CD4-positive, alpha-beta T cell treated with Interleukin-17A for 1 hour (primary cell): ENCODE results near the gene ZFYVE19.
A peak's percentile ranks its signal among the peaks of the same experiment; 100 is the strongest.

Source experiments
- DNase-seq: peaks from one replicate; pipeline ENCODE4 v3.0.0-alpha.2; 2020

Gene ZFYVE19

DNA sequence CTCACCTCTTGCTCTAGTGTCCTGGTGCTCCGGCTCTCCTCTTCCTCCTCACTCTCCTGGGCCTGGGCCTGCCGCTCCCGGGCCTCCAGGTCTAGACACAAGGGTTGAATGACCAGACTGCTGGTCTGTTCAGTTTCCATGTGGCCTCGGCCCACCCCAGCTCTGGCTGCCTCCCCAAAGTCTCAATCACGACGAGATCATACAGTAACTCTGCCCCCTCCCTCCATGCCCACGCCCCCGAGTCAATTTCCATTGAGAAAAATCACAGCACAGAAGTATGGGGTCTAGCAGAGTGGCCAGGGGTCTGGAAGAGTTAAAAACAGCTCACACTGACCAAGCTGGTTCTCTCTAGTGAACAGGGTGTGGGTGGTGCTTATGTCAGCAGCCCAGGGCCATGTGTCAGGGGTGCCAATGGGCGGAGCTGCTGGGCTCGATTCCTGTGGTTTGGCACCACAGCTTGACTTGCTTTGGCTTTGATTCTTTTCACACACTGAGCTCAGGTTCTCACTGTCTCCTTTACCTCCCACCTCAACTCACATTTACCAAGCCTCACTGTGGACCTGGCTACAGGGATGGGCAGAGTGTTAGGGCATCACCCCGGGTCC is 30.2 kb upstream of the ZFYVE19 start:
- peak; percentile 71 for DNase-seq

DNA sequence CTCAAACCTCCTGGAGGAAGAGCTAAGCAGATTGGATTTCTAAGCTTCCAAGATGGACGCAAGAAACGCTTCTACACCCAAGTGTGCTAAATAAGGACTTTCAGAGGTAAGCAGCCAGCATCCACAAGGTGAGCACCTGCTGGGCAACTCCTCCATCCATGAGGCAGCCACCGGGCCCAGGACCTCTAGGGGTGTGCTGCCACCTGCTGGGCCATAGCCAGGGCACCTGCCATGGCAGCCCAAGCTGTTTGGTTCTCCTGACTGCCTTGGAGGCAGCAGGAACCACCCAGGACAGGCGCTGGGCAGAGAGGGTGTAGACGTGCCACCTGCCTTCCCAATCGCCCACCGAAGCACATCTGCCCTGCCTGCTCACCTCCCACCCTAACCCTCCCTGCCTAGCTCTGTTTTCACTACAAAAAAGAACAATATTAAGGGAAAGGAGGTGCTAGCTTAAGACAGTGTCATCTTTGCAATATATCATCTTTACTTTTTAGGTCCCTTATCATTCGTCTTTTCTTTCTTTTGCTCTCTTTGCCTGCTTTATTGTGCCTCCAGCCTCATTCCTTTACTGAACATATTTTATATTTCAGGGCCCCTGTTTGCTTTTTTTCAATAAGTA is 24.2 kb upstream of the ZFYVE19 start:
- DNase-seq: peak; percentile 84

DNA sequence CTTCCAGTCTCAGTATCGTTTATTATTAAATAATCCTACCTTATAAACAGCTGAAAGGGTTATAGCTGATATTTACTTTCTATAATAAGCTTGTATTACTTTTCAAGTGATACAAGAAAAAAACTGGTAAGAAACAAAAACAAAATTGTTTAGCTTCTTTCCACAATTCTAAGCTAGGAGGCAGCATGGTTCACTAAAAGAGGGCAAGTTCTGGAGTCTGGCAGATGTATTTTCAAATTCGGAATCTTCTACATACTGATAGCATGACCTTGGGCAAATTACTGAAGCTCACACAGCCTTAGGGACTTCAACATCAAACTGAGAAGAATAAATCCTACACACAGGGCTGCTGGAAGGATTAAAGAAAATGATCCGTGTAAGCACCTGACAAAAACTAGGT is 21.7 kb upstream of the ZFYVE19 start:
- no peak for DNase-seq

DNA sequence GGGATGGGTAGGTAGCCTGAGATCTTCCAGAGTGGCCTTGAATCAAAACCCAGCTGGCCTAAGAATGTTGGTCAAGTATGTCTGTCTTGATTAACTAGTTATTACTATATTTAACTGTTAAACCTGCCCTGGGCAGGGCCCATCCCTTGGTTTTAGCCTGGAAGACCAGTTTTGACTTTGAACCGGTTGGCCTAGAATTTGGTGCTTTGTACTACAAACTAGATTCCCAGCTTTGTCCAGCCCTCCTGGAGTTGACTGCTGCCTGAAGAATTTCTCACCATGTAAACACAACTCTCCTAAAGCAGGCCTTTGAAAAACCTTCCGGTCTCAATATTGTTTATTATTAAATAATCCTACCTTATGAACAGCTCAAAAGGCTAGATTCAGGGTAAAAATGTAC is 21.1 kb upstream of the ZFYVE19 start:
- no peak for DNase-seq

DNA sequence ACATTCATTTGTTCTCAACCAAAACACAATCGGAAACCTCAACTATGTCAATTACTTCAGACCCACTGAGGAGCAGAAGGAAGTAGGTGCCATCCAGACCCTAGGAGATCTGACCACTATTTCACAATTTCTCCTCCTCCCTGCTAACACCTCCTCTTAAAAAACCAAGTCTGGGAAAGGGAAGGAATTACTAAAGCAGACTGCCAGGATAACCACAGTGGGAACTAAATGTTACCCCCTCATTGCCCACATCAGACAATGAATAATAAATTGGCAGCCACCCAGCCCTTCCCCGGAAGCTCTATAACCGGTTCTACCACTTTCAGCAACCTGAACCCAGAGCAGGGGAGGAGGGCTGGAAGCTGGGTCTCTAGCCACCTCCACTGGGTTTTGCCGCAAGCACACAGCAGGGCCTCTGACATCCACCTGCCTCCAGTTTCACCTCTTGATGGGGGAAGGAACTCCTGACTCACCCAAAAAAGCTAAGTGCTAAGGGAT is 19.5 kb upstream of the ZFYVE19 start:
- peak; percentile 53 for DNase-seq

DNA sequence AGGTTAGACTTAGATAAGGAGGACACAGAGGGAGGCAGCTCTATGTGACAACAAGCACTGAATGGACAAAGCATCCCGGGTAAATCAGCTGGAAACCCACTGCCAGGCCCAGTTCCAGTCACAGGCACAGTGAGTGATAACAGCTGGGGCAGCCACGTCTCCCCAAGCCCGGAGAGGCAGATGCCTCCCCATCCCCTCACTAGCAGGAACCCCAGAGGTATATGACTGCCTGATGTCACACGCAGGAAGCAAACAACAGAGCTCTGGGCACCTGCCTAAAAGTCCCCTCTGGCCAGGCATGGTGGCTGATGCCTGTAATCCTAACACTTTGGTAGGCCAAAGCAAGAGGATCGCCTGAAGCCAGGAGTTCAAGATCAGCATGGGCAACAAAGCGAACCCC is 18.9 kb upstream of the ZFYVE19 start:
- no peak for DNase-seq

DNA sequence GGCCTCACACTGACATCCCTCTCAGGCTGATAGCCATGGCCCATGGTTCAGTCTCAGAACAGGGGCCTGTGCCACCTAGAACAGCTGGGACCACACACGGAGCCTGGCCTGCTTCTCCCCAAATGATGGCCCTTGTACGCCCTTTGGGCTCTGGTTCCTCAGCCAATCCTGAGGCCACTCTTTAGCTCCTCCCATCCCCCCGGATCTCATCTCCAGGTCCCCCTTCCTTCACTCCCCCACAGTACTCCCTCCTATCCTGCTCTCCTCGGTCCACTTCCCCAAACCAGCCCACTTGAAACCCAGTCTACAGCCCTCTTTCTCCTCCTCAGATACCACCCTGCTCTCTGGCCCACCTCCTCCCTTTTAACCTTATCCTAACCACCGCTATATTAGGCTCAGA is 17.8 kb upstream of the ZFYVE19 start:
- DNase-seq: no peak

DNA sequence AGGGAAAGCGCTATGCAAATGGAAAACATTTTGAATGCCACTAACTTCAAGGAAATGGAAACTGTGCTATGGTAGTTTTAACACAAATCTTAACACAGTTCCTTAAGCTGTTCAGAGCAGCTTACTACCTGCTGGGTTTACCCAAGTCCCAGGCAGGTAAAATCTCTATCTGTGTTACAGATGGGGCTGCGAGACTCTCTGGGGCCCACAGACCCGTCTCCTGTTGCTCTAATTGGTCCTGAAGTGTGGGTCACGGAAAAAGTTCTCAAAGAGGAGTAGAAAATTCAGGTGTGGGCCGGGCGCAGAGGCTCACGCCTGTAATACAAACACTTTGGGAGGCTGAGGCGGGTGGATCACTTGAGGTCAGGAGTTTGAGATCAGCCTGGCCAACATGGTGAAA is 16.9 kb upstream of the ZFYVE19 start:
- no peak for DNase-seq

DNA sequence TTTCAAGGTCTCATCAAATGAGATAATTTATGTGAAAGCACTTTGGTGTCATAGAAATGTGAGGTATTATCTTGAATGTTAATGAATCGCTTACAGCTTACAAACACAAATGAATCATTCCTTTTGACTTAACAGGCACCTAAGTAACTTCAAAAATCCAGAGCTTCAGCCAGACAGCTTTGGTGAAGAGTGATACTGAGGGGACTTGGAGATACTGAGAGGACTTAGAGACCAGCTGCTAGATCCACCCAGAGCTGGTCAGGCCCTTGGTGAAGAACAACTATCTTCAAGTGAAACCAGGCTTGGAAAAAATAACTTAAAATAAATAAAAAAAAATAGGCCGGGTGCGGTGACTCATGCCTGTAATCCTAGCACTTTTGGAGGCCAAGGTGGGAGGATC is 16.2 kb upstream of the ZFYVE19 start:
- DNase-seq: no peak

DNA sequence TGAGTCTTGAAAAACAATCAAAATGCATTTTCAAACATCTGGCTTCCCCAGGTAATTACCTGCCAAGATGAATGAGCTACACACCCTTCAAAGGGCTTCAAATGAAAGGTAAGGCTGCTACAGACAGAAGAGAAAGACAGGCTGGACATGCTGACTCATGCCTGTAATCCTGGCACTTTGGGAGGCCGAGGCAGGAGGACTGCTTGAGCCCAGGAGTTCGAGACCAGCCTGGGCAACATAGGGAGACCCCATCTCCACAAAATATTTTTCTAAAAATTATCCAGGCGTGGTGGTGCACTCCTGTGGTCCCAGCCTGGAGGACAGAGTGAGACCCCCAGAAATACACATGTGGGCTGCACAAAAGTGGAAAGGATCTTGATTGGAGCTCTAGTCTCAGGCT is 14.5 kb upstream of the ZFYVE19 start:
- no peak for DNase-seq

DNA sequence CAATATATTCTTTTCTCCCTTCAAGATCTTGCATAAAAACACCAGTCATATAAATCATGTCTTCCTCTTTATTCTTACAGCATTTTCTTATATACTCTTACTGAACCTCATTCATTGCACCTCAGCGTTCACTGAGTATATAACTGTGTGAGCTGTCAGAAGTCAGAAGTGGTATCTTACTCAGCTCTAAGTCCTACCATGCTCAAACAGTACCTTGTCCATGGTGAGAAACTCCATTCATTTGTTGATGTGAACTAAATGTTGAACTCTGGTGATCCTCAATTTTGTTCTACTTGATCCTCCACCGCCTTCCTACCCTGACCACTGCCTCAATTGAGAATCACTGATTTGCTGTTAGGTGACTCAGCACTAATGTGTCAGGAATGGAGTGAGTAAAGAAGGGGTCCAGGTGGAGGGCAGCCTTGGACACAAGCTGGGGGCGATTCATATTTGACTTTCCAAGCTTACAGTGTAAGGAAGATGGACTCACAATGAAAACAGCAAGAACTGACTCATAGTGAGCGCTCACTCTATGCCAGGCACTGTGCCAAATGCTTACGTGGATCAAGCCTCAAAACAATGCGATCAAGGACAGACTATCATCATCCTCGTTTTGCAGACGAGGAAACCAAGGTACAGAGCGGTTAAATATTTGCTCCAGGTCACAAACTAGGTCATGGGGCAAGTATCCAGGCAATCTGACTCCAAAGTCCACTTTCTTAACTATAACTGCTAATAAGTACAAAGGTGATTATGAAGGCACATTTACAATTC is 13.5 kb upstream of the ZFYVE19 start:
- DNase-seq: no peak

DNA sequence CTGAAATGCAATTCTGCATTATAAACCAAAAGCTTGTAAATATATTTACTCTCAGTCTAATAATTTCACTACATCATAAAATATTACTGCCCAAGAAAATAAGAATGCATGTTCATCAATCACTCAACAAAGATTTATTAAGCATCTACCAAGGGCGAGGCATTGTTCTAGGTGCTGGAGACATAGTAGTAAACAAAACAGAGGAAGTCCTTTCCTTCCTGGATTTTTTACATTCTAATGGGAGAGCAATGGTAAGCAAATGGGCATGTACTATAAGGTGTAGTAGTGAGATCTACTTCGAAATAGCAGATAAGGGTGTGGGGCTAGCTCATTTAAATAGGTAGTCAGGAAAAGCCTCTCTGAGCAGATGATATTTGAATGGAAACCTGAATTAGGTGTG is 10.8 kb upstream of the ZFYVE19 start:
- no peak for DNase-seq

DNA sequence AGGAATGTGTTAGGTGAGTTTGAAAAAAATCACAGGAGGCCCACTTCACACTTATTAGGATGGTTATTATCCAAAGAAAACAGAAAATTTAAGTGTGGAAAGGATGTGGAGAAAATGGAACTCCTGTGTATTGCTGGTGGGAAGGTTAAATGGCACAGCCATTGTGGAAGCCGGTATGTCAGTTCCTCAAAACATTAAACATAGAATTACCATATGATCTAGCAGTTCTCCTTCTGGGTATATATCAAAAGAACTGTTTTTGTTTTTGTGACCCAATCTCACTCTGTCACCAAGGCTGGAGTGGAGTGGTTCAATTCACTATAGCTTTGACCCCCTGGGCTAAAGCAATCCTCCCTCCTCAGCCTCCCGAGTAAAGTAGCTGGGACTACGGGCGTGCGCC is 10.4 kb upstream of the ZFYVE19 start:
- DNase-seq: no peak

DNA sequence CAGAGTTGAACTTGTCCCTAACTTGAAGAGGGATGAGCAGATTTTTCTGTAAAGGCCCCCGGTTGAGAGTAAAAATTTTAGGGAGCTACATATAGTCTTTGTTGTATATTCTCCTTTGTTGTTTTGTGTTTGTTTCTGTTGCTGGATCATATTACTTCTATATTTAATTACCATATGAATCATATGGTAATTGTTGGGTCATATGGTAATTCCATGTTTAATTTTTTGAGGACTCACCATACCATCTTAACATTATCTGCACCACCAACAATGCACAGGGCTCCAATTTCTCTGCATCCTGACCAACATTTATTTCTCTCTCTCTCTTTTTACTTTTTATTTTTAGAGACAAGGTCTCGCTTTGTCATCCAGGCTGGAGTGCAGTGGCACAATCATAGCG is 7.4 kb upstream of the ZFYVE19 start:
- no peak for DNase-seq

DNA sequence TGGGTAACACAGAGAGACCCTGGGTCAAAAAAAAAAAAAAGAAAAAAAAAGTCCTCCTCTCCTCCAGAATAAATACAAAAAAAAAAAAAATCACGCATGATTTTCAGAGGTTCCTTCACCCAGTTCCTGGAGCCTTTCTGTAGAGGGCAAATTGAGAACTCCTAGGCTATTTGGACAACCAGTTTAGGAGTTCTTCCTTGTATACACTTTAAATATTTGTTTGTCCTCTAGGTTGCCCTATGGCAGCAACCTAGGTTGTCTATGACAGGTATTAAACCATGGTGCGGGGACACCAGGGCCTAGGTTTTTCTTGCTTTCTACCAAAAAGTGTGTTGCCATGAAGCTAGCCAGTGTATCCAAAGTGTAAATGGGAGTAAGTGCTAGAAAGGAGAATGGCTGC is 3.8 kb upstream of the ZFYVE19 start:
- no peak for DNase-seq

DNA sequence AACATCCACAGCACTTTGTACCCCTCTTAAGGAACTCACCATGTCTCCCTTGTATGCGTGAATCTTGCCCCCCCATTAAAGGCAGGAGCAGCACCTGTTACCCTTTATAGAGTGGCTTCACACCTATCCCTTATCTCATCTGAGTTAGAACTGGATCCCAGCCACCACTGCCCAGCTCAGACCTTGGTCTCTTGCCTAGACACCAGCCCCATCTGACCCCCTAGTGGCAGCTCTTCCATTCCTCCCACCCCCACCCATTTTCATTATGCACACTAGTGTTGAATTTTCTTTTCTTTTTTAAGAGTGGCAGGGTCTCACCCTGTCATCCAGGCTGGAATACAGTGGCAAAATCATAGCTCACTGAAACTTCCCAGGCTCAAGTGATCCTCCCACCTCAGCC is 3.2 kb upstream of the ZFYVE19 start:
- no peak for DNase-seq

DNA sequence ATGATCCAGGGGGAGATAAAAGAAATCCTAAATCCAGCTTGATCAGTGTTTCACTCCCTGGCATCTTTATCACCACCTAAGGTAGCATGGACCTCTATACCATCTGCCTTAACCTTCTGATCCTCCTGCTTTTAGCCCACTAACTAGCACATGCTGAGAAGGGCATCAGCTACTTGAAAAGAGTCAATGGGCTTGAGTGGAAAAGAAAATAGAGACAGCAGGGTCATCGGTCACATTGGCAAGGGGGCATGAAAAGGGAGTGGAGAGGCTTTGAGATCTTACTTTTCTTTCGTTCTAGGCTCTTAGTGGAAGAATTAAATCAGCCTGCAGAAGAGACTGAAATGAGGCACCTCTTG is 239 bp upstream of the ZFYVE19 start:
- no peak for DNase-seq

DNA sequence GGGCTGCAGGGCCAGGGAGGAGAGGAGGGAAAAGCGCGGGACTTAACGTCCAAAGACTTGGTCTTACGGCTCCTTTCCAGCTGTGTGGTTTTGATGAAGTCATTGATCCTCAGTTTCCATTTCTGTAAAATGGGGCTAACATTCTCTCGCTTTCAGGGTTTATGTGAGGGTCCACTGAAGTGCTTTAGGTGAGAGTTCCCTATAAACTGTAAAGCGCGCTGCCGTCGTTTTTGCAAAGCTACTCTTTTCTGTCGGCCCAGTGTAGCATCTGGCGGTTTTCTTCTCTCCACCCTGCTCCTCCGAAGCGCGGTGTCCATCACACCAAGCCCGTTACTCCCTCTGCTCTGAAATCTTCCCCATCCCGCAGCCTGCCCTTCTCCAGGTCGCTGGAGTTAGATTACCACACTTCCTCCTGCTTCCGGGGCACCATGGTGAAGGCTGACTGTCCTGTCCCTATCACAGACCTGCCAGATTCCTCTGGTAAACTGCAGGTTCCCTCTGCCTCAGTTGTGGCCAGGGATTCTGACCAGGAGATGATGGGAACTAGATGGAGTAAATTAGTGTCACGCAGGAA is 1.1 kb downstream of the ZFYVE19 start:
- no peak for DNase-seq

DNA sequence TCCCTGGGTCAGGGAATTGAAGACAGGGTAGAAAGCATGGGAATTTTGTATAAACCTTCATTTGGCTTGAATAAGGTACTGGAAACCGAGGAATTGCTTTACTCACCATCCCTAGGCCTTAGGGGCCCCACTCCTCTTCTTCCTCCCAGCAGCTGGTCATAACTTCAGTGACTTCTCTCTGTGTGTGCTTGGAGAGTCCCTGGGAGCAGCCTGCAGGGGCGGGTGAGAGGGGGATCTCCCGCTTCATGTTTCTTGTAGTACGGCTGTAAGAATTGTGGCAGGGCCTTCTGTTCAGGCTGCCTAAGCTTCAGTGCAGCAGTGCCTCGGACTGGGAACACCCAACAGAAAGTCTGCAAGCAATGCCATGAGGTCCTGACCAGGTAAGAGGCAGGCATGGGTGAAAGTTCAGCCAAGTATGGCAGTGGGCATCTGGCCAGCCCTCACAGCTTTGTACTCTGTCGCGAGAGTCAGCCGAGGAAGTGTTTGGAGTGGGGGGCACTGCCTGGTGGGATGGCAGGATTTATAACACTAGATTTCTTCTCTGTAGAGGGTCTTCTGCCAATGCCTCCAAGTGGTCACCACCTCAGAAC is 2.1 kb downstream of the ZFYVE19 start:
- DNase-seq: no peak

DNA sequence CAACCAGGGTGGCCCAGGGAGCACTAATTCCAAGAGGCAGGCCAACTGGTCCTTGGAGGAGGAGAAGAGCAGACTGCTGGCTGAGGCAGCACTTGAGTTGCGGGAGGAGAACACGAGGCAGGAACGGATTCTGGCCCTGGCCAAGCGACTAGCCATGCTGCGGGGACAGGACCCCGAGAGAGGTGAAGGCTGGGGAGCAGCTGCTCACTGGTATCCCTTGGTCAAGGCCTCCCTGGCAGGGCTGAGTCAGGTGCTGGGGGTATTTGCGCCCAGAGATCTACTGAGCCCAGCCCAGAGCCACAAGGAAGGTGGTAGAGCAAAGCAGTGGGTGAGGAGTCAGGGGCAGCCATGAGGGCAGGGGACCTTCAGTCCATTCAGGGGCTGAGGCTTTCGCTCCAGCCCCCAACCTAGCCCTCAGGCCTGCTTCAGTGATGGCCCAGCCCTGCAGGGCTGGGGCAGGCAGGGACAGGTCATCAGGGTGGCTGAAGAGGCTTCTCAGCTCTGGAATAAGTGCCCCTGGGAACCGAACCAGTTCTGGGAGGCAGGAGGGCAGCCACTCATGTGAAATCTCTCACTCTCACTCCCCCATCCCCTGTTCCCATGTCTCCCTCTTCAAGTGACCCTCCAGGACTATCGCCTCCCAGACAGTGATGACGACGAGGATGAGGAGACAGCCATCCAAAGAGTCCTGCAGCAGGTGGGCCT is 6.0 kb downstream of the ZFYVE19 start:
- DNase-seq: no peak

DNA sequence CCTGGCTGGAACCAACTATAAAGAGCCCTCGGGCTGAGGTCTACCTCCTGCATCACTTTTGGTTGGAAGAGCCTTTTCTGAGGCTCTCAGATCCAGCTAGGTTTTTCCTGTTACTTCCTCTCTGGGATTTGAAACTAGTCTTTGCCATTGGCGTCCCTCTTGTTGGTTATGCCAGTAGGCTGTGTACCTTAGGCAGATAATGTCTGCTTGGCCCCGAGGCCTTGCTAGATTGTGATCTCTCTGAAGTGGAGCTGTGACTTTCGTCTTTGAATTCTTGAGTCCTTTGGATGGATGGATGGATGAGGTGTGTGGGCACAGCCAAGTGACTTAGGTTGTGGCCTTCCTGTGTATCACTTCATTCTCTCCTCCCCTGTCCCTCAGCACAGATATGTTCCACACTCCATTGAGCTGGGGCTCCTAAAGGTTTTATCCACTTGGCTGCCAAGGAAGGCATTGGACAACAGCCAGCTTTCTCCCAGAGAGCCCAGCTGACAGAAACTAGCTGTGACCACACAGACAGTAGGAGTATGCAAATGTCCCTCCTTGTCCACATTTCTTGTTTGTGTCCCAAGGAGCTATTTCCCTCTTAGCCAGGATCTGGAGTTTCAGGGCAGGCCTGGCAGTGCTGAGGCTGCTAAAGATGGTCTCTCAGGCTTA is 8.3 kb downstream of the ZFYVE19 start:
- no peak for DNase-seq

DNA sequence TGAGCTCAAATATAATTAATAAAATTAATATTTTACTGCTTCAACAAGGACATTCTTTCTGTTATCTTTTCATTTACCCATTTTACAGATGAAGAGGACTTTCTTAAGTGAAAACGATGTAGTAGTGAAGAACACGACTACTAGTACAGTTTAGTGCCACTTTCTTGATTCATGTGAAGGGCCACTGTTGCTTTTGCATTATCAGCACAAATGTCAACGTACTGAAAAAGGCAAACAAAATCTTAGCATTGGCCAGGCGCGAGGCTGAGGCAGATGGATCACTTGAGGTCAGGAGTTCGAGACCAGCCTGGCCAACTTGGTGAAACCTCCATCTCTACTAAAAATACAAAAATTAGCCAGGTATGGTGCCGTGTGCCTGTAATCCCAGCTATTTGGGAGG is 12.2 kb downstream of the ZFYVE19 start:
- DNase-seq: no peak

DNA sequence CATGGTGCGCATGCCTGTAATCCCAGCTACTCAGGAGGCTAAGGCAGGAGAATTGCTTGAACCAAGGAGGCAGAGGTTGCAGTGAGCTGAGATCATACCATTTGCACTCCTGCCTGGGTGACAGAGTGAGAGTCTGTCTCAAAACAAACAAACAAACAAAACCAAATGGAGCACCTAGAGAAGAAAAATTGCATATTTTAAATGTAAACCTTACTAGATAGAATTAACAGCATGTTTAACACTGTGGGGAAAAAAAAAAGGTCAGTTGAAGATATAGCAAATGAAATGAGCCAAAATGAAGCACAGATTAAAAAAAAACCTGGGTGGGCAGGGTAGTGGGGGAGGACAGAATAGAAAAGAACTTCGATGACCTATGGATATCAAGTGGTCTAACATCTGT is 14.3 kb downstream of the ZFYVE19 start:
- no peak for DNase-seq
